Measurements from ENCODE around the gene ERFL.

- TF ChIP-seq BRCA1 (IDR thresholded peaks at IDR 0.05; ENCODE audit: low read depth, low read length) (no peak), POLR2AphosphoS5 (IDR thresholded peaks at IDR 0.05; ENCODE audit: low read depth, low read length) (no peak), CTCF (IDR thresholded peaks at IDR 0.05; ENCODE audit: control extremely low read depth in 1 of 3, insufficient read depth in 1 of 3, low read depth in 1 of 3, low read length in 3 of 3) (no peak), EZH2 (IDR thresholded peaks at IDR 0.05; ENCODE audit: low read depth, low read length, severe bottlenecking) (no peak), JUN (IDR thresholded peaks at IDR 0.05; ENCODE audit: low read depth, low read length) (no peak), PHF8 (conservative IDR thresholded peaks at IDR 0.05; ENCODE audit: low read depth, low read length) (no peak), SP1 (IDR thresholded peaks at IDR 0.05; ENCODE audit: low read depth, low read length) (no peak), ZNF274 (IDR thresholded peaks at IDR 0.05; ENCODE audit: borderline replicate concordance, extremely low read depth, low read length) (no peak), EP300 (IDR thresholded peaks at IDR 0.05; ENCODE audit: borderline replicate concordance in 1 of 2, low read depth in 2 of 2, low read length in 2 of 2) (no peak), KDM5A (IDR thresholded peaks at IDR 0.05; ENCODE audit: low read length) (no peak), GABPA (IDR thresholded peaks at IDR 0.05; ENCODE audit: borderline replicate concordance, insufficient read depth, low read length) (no peak), RFX5 (IDR thresholded peaks at IDR 0.05; ENCODE audit: borderline replicate concordance, low read depth, low read length) (no peak)
Measured at GRCh38 chr19:41904118-41904870, 24.0 kb downstream of the ERFL start.

Measured in H1 (cell line).